ENCODE data around the gene OLFML2B. TPM values are rescaled to one million over a fixed set of nuclear protein-coding genes. Genes with fewer than 3 reads are reported as not detected.

Gene OLFML2B
- total RNA-seq, 4 donors from 2014 or later, result 8.5 to 38.4 (median 12.9) TPM

- Histone ChIP-seq H3K4me1 (no peaks in the 10 kb centered on the region), H3K4me3 (no peak overlapping the region), H3K36me3 (no peaks in the 10 kb centered on the region), H3K9me3 (peaks cover 0 to 3% of the 10 kb centered on the region in 2 donors), H3K27me3 (no peaks in the 10 kb centered on the region), H3K27ac (no peak overlapping the region)
- no peak for TF ChIP-seq CTCF (IDR thresholded peaks at IDR 0.05)
- TF ChIP-seq POLR2A (IDR thresholded peaks at IDR 0.05), result no peak
- intact Hi-C loops (cut with DNase I; ENCODE audit: low total_unique reads), result no loop called here
- no peak for DNase-seq
These were observed 8.5 kb downstream of the OLFML2B start for GRCh38 chr1:162015196-162015595.

GRCh38 chr1:162014202-162014601, 9.5 kb downstream of the OLFML2B start:
- Histone ChIP-seq H3K9me3 (peaks cover 0 to 3% of the 10 kb centered on the region in 2 donors), H3K27ac (no peak overlapping the region), H3K27me3 (no peaks in the 10 kb centered on the region), H3K4me1 (no peaks in the 10 kb centered on the region), H3K36me3 (no peaks in the 10 kb centered on the region), H3K4me3 (no peak overlapping the region)
- no peak for DNase-seq
- no peak for TF ChIP-seq POLR2A (IDR thresholded peaks at IDR 0.05)
- TF ChIP-seq CTCF (IDR thresholded peaks at IDR 0.05), result no peak
- intact Hi-C loops (cut with DNase I; ENCODE audit: low total_unique reads), result no loop called here

GRCh38 chr1:162013289-162013688, 10.4 kb downstream of the OLFML2B start:
- Histone ChIP-seq H3K4me3 (no peak overlapping the region), H3K27me3 (no peaks in the 10 kb centered on the region), H3K9me3 (peaks cover 0 to 3% of the 10 kb centered on the region in 2 donors), H3K4me1 (no peaks in the 10 kb centered on the region), H3K27ac (no peak overlapping the region), H3K36me3 (no peaks in the 10 kb centered on the region)
- DNase-seq, result no peak
- TF ChIP-seq CTCF (IDR thresholded peaks at IDR 0.05) (no peak), POLR2A (IDR thresholded peaks at IDR 0.05) (no peak)
- intact Hi-C loops (cut with DNase I; ENCODE audit: low total_unique reads), result no loop called here

GRCh38 chr1:162011337-162012012, 12.2 kb downstream of the OLFML2B start:
- DNase-seq, result no peak
- TF ChIP-seq CTCF (IDR thresholded peaks at IDR 0.05) (no peak), POLR2A (IDR thresholded peaks at IDR 0.05) (no peak)
- H3K36me3 ChIP-seq, result no peaks in the 10 kb centered on the region
- peaks cover 0 to 3% of the 10 kb centered on the region in 2 donors for H3K9me3 ChIP-seq
- intact Hi-C loops (cut with DNase I; ENCODE audit: low total_unique reads), result no loop called here
- no peaks in the 10 kb centered on the region for H3K27me3 ChIP-seq
- no peaks in the 10 kb centered on the region for H3K4me1 ChIP-seq
- H3K27ac ChIP-seq, result no peak overlapping the region
- no peak overlapping the region for H3K4me3 ChIP-seq

- Histone ChIP-seq H3K27ac (no peak overlapping the region), H3K4me3 (no peak overlapping the region), H3K36me3 (no peaks in the 10 kb centered on the region), H3K4me1 (no peaks in the 10 kb centered on the region), H3K9me3 (peaks cover 0 to 3% of the 10 kb centered on the region in 2 donors), H3K27me3 (no peaks in the 10 kb centered on the region)
- TF ChIP-seq POLR2A (IDR thresholded peaks at IDR 0.05) (no peak), CTCF (IDR thresholded peaks at IDR 0.05) (no peak)
- no peak for DNase-seq
- intact Hi-C loops (cut with DNase I; ENCODE audit: low total_unique reads), result no loop called here
These were observed 13.5 kb downstream of the OLFML2B start for GRCh38 chr1:162010175-162010506.

Data from uterus (tissue), 4 donors.